AG04449 (cell line): ENCODE data around the gene ATP13A4.

Source experiments
- CTCF ChIA-PET: fragments of 350-600 bp; formaldehyde crosslinking; extraction: SDS; loops from one replicate; lab custom pipeline; 2021; ENCODE audit warnings: antibody characterized with exemption; lab: Yijun Ruan, JAX
- POLR2A ChIA-PET: fragments of 400-600, 350-600 bp; formaldehyde crosslinking; extraction: SDS; loops from one replicate; lab custom pipeline; 2020; ENCODE audit warnings: antibody characterized with exemption, inconsistent platforms; lab: Yijun Ruan, JAX
- DNase-seq: peaks from one replicate; pipeline ENCODE4 v3.0.0-alpha.2; 2010; ENCODE audit warnings: low read depth, low spot score
- H3K4me3 ChIP-seq: 2 replicates; pipeline ENCODE4 v1.5.1; 2011; ENCODE audit warnings: low read depth, mild to moderate bottlenecking, control low read depth, low read length
- TF ChIP-seq, protein P1 (sequence below): IDR thresholded peaks from one replicate; pipeline ENCODE4 v1.5.1; 2011; ENCODE audit warnings: mild to moderate bottlenecking, moderate library complexity, low read length, control low read depth, inconsistent platforms; ENCODE audit not compliant: insufficient read depth; ENCODE audit errors: missing control alignments

ATP13A4 gene

DNA sequence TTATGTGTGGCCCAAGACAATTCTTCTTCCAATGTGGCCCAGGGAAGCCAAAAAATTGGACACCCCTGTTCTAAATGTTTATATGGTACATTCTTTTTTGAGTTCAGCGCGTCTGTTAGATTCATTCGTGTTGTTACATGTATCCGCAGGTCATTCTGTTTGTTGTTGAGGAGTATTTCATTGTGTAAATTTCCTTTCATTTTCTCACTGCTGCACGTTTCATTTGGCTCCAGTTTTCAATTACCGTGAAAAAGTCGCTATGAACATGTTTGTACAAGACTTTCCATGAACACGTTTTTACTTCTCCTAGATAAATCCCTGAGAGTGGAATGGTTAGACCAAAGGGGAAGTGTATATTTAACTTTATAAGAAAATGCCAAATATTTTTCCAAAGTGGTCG is 30.8 kb upstream of the ATP13A4 start:
- TF ChIP-seq, protein P1, sequence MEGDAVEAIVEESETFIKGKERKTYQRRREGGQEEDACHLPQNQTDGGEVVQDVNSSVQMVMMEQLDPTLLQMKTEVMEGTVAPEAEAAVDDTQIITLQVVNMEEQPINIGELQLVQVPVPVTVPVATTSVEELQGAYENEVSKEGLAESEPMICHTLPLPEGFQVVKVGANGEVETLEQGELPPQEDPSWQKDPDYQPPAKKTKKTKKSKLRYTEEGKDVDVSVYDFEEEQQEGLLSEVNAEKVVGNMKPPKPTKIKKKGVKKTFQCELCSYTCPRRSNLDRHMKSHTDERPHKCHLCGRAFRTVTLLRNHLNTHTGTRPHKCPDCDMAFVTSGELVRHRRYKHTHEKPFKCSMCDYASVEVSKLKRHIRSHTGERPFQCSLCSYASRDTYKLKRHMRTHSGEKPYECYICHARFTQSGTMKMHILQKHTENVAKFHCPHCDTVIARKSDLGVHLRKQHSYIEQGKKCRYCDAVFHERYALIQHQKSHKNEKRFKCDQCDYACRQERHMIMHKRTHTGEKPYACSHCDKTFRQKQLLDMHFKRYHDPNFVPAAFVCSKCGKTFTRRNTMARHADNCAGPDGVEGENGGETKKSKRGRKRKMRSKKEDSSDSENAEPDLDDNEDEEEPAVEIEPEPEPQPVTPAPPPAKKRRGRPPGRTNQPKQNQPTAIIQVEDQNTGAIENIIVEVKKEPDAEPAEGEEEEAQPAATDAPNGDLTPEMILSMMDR: no peak
- H3K4me3 ChIP-seq: no peak overlapping the region
- DNase-seq: no peak
- ChIA-PET POLR2A (no interaction called here), CTCF (no interaction called here)

DNA sequence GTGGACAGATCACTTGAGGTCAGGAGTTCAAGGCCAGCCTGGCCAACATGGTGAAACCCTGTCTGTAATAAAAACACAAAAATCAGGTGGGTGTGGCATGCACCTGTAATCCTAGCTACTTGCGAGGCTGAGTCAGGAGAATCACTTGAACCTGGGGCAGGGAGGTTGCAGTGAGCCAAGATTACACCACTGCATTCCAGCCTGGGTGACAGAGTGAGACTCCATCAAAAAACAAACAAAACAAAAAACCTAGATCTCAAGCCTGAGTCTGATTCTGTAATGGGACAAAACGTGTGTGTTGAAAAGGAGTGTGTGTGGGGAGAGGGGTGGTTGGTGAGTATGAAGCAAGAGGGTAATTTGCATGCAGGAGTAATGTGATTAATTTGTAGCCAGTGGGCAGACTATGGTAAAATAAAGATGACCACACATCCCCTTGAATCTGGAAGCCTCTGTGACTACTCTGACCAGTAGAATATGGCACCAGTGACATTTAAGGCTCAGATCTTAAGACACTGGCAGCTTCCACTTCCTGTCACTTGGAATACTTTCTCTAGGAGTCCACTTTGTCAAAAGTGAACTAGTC is 19.9 kb upstream of the ATP13A4 start:
- DNase-seq: no peak
- ChIA-PET CTCF (interaction anchor here (1.0 to 4.1 kb wide), 5 partner anchors 533 to 1111 kb away, joined by 3 to 29 read pairs (median 5); no protein-coding TSS in a partner anchor), POLR2A (no interaction called here)
- TF ChIP-seq, protein P1: no peak
- H3K4me3 ChIP-seq: no peak overlapping the region

DNA sequence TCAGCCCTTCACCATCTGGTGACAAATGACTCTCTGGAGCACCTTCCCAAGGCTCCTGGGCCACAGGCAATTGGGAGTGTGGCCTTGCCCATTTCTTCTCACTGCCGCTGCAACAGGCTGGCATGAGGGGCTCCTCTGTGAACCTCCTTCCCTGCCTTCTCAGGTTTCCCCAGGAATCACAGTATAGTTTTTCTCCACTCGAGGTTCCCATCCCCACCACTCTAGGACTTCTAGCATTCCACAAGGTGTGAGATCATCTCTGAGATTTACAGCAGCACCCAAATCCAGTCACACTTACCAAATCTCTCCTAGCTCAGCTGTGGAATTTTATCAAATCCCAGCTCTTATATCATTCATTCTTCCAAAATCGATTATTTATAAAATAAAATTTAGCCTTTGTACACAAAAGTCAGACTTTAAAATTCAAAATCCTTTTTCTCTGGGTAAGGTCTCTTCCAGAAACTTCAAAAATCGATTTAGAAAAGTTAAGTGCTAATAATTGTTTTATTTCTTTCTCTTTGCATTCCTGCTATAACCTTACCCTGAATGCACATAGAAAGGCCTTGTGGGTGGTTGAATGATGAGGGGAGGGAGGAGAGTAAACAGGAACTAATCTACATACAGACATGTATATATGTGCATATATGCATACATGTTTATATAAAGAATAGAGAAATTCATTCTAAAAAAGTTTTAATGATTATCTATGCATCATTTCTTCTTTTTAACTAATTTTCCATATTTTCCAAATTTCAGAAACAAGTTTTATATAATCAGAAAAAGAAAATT is 18.9 kb upstream of the ATP13A4 start:
- TF ChIP-seq, protein P1: no peak
- POLR2A ChIA-PET: no interaction called here
- DNase-seq: no peak
- no peak overlapping the region for H3K4me3 ChIP-seq
- CTCF ChIA-PET: interaction anchor here (0.6 to 4.9 kb wide), 13 partner anchors 10 to 1110 kb away, joined by 3 to 41 read pairs (median 6); no protein-coding TSS in a partner anchor

DNA sequence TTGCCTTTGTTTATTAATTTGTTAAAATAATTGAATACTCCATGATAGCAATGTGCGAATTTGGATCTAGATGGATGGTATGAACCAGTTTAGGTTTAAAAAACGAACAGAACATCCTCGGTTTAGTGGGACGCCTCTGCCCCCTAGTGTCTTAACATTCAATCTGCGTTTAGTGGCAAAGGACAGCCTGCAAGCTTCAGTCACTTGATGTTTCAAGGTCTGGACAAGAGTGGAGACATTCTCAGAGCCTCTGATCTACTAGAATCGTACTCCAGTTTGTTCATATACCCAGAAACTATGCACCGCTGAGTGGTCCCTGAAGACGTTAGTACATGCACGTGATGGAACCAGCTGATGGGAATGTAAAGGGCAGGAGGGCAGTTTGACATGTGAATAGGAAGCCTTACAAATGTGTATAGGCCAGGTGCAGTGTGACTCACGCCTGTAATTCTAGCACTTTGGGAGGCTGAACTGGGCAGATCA is 17.8 kb upstream of the ATP13A4 start:
- CTCF ChIA-PET: interaction anchor here (0.6 to 4.9 kb wide), 13 partner anchors 8 to 1107 kb away, joined by 3 to 41 read pairs (median 5); no protein-coding TSS in a partner anchor
- DNase-seq: no peak
- POLR2A ChIA-PET: no interaction called here
- TF ChIP-seq, protein P1: peak; percentile 78
- H3K4me3 ChIP-seq: no peak overlapping the region

DNA sequence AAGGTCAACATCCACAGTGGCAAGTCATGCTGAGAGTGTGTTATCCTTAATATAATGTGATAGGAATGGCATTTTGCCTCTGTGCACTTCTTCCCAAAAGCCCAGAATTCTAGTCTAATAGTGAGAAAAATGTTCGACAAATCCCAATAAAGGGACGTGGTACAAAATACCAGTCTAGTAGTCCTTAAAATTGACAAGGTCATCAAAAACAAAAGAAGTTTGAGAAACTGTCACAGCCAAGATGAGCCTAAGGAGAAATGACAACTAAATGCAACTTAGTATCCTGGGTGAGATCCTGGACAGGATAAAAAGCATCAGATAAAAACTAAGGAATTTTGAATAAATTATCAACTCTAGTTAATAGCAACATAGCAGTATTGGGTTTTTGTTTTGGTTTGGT is 14.4 kb upstream of the ATP13A4 start:
- no peak for DNase-seq
- CTCF ChIA-PET: interaction anchor here (1.5 to 4.9 kb wide), 3 partner anchors 756 to 1004 kb away, joined by 3 to 41 read pairs (median 6); no protein-coding TSS in a partner anchor
- POLR2A ChIA-PET: no interaction called here
- TF ChIP-seq, protein P1: no peak
- H3K4me3 ChIP-seq: no peak overlapping the region

DNA sequence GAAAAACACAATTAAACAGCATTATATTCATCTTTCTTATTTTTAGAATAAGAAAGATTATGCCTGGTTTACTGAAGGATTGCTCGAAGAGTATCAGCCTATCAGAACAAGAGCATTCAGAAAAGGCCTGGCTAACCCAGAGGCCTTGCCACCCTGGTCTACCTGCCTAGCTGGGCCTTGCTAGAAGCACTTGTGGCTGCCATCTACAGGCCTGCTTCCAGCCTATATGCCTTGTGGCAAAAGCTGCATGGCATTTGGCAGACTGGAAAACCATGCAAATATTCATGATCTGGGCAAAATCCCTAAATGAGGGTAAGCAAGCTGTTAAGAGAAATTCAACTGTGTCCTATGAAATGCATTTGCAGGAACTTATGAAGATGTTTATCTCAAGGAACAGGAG is 9.3 kb upstream of the ATP13A4 start:
- TF ChIP-seq, protein P1: no peak
- no peak for DNase-seq
- no peak overlapping the region for H3K4me3 ChIP-seq
- POLR2A ChIA-PET: no interaction called here
- CTCF ChIA-PET: interaction anchor here (1.6 kb wide), 1 partner anchor 751 kb away, joined by 6 read pairs; no protein-coding TSS in a partner anchor
